SK-N-SH (cell line): ENCODE data around the gene IKZF2. TPM values are rescaled to one million over a fixed set of nuclear protein-coding genes. Genes with fewer than 3 reads are reported as not detected.

Experiments
- CTCF ChIA-PET: fragments of 300-600, 350-600 bp; formaldehyde crosslinking; extraction: SDS; loops from one replicate; lab custom pipeline; 2021; lab: Yijun Ruan, JAX
- POLR2A ChIA-PET: fragments of 350-600 bp; sonication (Branson Sonifier 250); formaldehyde crosslinking; extraction: SDS; loops from one replicate; lab custom pipeline; 2020; ENCODE audit warnings: antibody characterized with exemption, inconsistent platforms; lab: Yijun Ruan, JAX
- DNase-seq: peaks from one replicate; pipeline ENCODE4 v3.0.0; 2012
- H2AFZ ChIP-seq: fragments of 200-600 bp; sonication (generic); 2 replicates; pipeline ENCODE4 v1.8.1; 2016; ENCODE audit warnings: antibody characterized with exemption, mild to moderate bottlenecking, low read depth
- H3F3A ChIP-seq: fragments of 200-600 bp; sonication (generic); replicated peaks from 2 replicates; pipeline ENCODE3; 2016; ENCODE audit warnings: antibody characterized with exemption, mild to moderate bottlenecking; ENCODE audit not compliant: insufficient read depth
- H3K27ac ChIP-seq, 2 experiments: fragments of 200-500 bp in 1 of 2; fragments of 200-600 bp in 1 of 2; sonication (Bioruptor generic) in 1 of 2; sonication (generic), shearing (Covaris generic) in 1 of 2; 2 replicates each; pipeline versions ENCODE4 v1.5.1 to v1.6.1; 2014 to 2016; ENCODE audit warnings: low read depth in 2 of 2, inconsistent platforms in 1 of 2, low read length in 1 of 2, mild to moderate bottlenecking in 1 of 2, mixed read lengths in 1 of 2
- H3K27me3 ChIP-seq: fragments of 200-600 bp; sonication (generic), shearing (Covaris generic); 2 replicates; pipeline ENCODE4 v1.6.1; 2016; ENCODE audit warnings: mixed run types; ENCODE audit not compliant: insufficient read depth
- H3K36me3 ChIP-seq, 2 experiments: fragments of 200-500 bp in 1 of 2; fragments of 200-600 bp in 1 of 2; sonication (Bioruptor generic) in 1 of 2; sonication (generic) in 1 of 2; replicated peaks in 1 of 2; 2 replicates each; pipeline versions ENCODE3 to v1.5.1; 2014 to 2016; ENCODE audit warnings: low read length in 1 of 2, mild to moderate bottlenecking in 1 of 2; ENCODE audit not compliant: insufficient read depth in 2 of 2, control insufficient read depth in 1 of 2
- H3K4me1 ChIP-seq, 2 experiments: fragments of 200-500 bp in 1 of 2; fragments of 200-600 bp in 1 of 2; sonication (Bioruptor generic) in 1 of 2; sonication (generic), shearing (Covaris generic) in 1 of 2; 2 replicates each; pipeline versions ENCODE4 v1.5.1 to v1.6.1; 2014 to 2016; ENCODE audit warnings: low read depth in 1 of 2, low read length in 1 of 2, mixed run types in 1 of 2; ENCODE audit not compliant: insufficient read depth in 2 of 2, control insufficient read depth in 1 of 2
- H3K4me2 ChIP-seq: fragments of 200-600 bp; sonication (generic), shearing (Covaris generic); 2 replicates; pipeline ENCODE4 v1.6.1; 2017; ENCODE audit warnings: mixed run types
- H3K4me3 ChIP-seq, 2 experiments: fragments of 200-500 bp in 1 of 2; fragments of 200-600 bp in 1 of 2; sonication (Bioruptor generic) in 1 of 2; sonication (generic), shearing (Covaris generic) in 1 of 2; 2 replicates each; pipeline versions ENCODE4 v1.5.1 to v1.8.1; 2014 to 2016; ENCODE audit warnings: low read depth in 2 of 2, inconsistent platforms in 1 of 2, low read length in 1 of 2, mild to moderate bottlenecking in 1 of 2, mixed read lengths in 1 of 2, moderate library complexity in 1 of 2
- H3K79me2 ChIP-seq: fragments of 200-600 bp; sonication (generic); 2 replicates; pipeline ENCODE4 v1.8.1; 2017; ENCODE audit warnings: mild to moderate bottlenecking; ENCODE audit not compliant: insufficient read depth
- H3K9ac ChIP-seq: fragments of 200-600 bp; sonication (generic); 2 replicates; pipeline ENCODE4 v1.6.1; 2017; ENCODE audit warnings: mixed run types
- H3K9me2 ChIP-seq: fragments of 200-600 bp; sonication (generic); 2 replicates; pipeline ENCODE4 v1.6.1; 2017; ENCODE audit warnings: mixed run types
- H3K9me3 ChIP-seq: fragments of 200-600 bp; sonication (generic); 2 replicates; pipeline ENCODE4 v1.6.1; 2017; ENCODE audit warnings: mixed run types, mild to moderate bottlenecking, moderate library complexity
- H4K20me1 ChIP-seq: fragments of 200-600 bp; sonication (generic); 2 replicates; pipeline ENCODE4 v1.6.1; 2017; ENCODE audit warnings: mild to moderate bottlenecking, mixed run types; ENCODE audit not compliant: insufficient read depth
- EP300 ChIP-seq, 2 experiments: IDR thresholded peaks; 2 replicates each; pipeline versions ENCODE4 v1.4.0 to v1.6.1; 2012; ENCODE audit warnings: borderline replicate concordance in 1 of 2, low read depth in 1 of 2, low read length in 1 of 2
- FOSL2 ChIP-seq: IDR thresholded peaks from 2 replicates; pipeline ENCODE4 v1.4.0; 2012; ENCODE audit warnings: low read depth, mild to moderate bottlenecking, moderate library complexity, borderline replicate concordance
- FOXJ3 ChIP-seq: sonication (generic); formaldehyde crosslinking; IDR thresholded peaks from 2 replicates; pipeline ENCODE4 v1.5.1; 2020; ENCODE audit warnings: mild to moderate bottlenecking, missing genetic modification reagents
- GATA2 ChIP-seq: sonication (generic); formaldehyde crosslinking; IDR thresholded peaks from 2 replicates; pipeline ENCODE4 v1.5.0; 2020; ENCODE audit warnings: mild to moderate bottlenecking, missing genetic modification reagents
- MEF2A ChIP-seq: IDR thresholded peaks from 2 replicates; pipeline ENCODE4 v1.4.0; 2012; ENCODE audit warnings: low read depth, borderline replicate concordance
- MXI1 ChIP-seq: IDR thresholded peaks from 2 replicates; pipeline ENCODE4 v1.6.1; 2012; ENCODE audit warnings: mild to moderate bottlenecking, low read depth, low read length, improper control_type of control experiment
- NRF1 ChIP-seq: IDR thresholded peaks from 2 replicates; pipeline ENCODE4 v1.6.1; 2012; ENCODE audit warnings: low read depth, mild to moderate bottlenecking, low read length
- RAD21 ChIP-seq: IDR thresholded peaks from 2 replicates; pipeline ENCODE4 v1.6.1; 2012; ENCODE audit warnings: mild to moderate bottlenecking, low read length
- RXRA ChIP-seq: IDR thresholded peaks from 2 replicates; pipeline ENCODE4 v1.4.0; 2012; ENCODE audit warnings: low read depth, mild to moderate bottlenecking, borderline replicate concordance
- SIN3A ChIP-seq: IDR thresholded peaks from 2 replicates; pipeline ENCODE4 v1.6.1; 2012; ENCODE audit warnings: low read depth, mild to moderate bottlenecking, low read length, moderate library complexity, borderline replicate concordance
- TCF12 ChIP-seq: IDR thresholded peaks from 2 replicates; pipeline ENCODE4 v1.4.0; 2012
- WGBS: methylation state at CpG from one replicate; pipeline ENCODE4 v1.1.6; 2017; ENCODE audit warnings: low lambda C conversion rate; 5-methylcytosine and 5-hydroxymethylcytosine counted together
- polyA plus RNA-seq, 3 experiments: library from polyadenylated mRNA; depleted of rRNA; stranded (reverse); fragments of >200 nt; gene quantifications; 2 replicates each; pipeline ENCODE4 v1.2.3, GENCODE V29; 2012

Gene IKZF2
- polyA plus RNA-seq, 1 of the 3 experiments (the other 2 are of a cell fraction), result 1.3 TPM

DNA sequence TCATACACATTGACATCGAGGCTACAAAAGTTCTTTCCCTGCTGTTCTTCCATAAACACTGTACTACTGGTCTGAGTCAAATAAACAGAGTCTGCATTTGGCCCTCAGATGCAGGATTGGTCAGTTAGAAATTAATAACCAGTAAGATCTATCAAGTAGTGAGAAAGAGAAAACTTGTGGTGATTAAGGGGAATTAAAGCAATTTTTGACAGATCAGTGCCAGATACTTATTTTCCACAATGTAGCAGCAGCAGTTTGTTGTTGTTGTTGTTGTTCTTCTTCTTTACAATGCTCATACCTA, 85.0 kb downstream of the IKZF2 start:
- peak overlapping the region in 1 of 2 experiments; percentile 64; a peak in 1 of 4 replicates for H3K27ac ChIP-seq
- H3K4me3 ChIP-seq, result peak overlapping the region in 1 of 2 experiments; percentile 34; a peak in 2 of 4 replicates
- no peaks in the 10 kb centered on the region for H3K27me3 ChIP-seq
- H3K4me1 ChIP-seq, result peaks cover 11 to 43% of the 10 kb centered on the region in 2 experiments; a peak in 3 of 4 replicates
- WGBS, result 50% methylated on average over 1 of the region's 1 CpG
- ChIA-PET CTCF (no interaction called here), POLR2A (no interaction called here)
- H3K4me2 ChIP-seq, result peak overlapping the region; percentile 64
- H3F3A ChIP-seq, result no peaks in the 10 kb centered on the region
- no peak for DNase-seq
- peak overlapping the region; percentile 68 for H2AFZ ChIP-seq
- H3K9me3 ChIP-seq, result no peaks in the 10 kb centered on the region
- no peaks in the 10 kb centered on the region for H3K79me2 ChIP-seq
- no peak overlapping the region for H3K9ac ChIP-seq
- H3K9me2 ChIP-seq, result no peaks in the 10 kb centered on the region
- H3K36me3 ChIP-seq, result no peaks in the 10 kb centered on the region
- H4K20me1 ChIP-seq, result no peaks in the 10 kb centered on the region
- no peak for TF ChIP-seq SIN3A
- no peak for TF ChIP-seq MEF2A
- TF ChIP-seq FOSL2, result no peak
- TF ChIP-seq NRF1, result no peak
- no peak for TF ChIP-seq RXRA

DNA sequence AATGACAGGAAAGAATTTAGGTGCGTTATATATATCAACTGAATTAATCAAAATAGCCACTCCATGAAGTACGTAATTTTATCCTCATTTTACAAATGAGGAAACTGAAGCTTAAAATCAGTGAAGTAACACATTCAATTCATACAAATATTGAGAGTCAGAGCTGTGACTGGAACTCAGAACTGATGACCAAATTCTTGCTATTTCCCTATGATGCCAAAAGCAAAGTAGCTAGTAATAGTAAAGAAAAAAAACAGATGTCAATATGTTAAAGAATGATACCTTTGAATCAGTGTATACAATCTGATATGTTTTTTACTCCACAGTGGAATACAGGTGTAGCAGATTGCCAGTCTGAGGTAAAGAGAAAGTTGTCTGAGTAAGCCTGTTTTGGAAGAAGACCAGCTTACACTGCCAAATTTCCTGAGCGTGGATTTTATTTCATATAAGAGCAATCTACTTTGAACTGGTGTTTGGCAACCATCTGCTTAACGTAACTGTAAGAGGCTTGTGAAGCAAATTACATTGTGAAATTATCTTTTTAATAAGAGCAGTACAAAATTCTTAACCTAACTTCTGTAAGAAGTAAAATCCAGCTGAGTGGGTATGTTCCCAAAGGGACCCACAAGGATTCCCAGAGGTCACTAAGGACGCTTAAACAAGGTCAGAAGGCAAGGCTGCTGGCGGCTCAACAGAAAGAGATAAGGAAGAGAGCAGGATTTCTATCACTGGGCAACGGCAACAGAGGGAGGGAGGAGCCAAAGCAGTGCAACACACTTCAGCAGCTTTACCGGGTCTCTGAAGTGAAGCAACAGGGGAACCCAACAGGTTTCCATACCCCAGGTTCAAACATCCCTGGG, 85.6 kb downstream of the IKZF2 start:
- Histone ChIP-seq H3K4me2 (peak overlapping the region; percentile 64), H3K36me3 (no peaks in the 10 kb centered on the region), H3K9me2 (no peaks in the 10 kb centered on the region), H3K9me3 (no peaks in the 10 kb centered on the region), H3F3A (no peaks in the 10 kb centered on the region), H2AFZ (peak overlapping the region; percentile 68), H3K9ac (no peak overlapping the region), H3K4me1 (peaks cover 11 to 42% of the 10 kb centered on the region in 2 experiments; a peak in 3 of 4 replicates), H4K20me1 (no peaks in the 10 kb centered on the region), H3K27me3 (no peaks in the 10 kb centered on the region), H3K27ac (peak overlapping the region in 1 of 2 experiments; percentile 64; a peak in 2 of 4 replicates), H3K4me3 (peak overlapping the region in 1 of 2 experiments; percentile 34; a peak in 3 of 4 replicates), H3K79me2 (no peaks in the 10 kb centered on the region)
- CTCF ChIA-PET, result interaction anchor here (1.2 kb wide), 1 partner anchor 289 kb away, joined by 3 read pairs; no protein-coding TSS in a partner anchor
- POLR2A ChIA-PET, result no interaction called here
- peak; percentile 18; the same call in 1 of the 2 replicates for TF ChIP-seq TCF12
- peak; percentile 40 for TF ChIP-seq GATA2
- peak; percentile 12; the same call in 1 of the 2 replicates for TF ChIP-seq MXI1
- TF ChIP-seq RAD21, result 0 out of 2 replicates have a peak, but pooled peaks have one; percentile 5
- TF ChIP-seq FOXJ3 (CRISPR knock-in tag), result no peak
- TF ChIP-seq EP300 (IDR thresholded peaks at IDR 0.05; ENCODE audit: borderline replicate concordance in 1 of 2, low read depth in 1 of 2, low read length in 1 of 2), result 0 out of 4 replicates have a peak, but pooled peaks of 1 of the 2 experiments have one; percentile 10
- WGBS, result 29% methylated on average over 8 of the region's 8 CpGs
- DNase-seq, result peak; percentile 38

- Histone ChIP-seq H3F3A (no peaks in the 10 kb centered on the region), H3K4me1 (peaks cover 11 to 25% of the 10 kb centered on the region in 2 experiments; a peak in 3 of 4 replicates), H3K4me2 (no peak overlapping the region), H3K9me2 (no peaks in the 10 kb centered on the region), H3K79me2 (no peaks in the 10 kb centered on the region), H3K9ac (no peak overlapping the region), H3K27me3 (no peaks in the 10 kb centered on the region), H3K27ac (no peak overlapping the region), H3K36me3 (no peaks in the 10 kb centered on the region), H4K20me1 (no peaks in the 10 kb centered on the region), H3K9me3 (no peaks in the 10 kb centered on the region; the same call in 1 of the 2 replicates), H2AFZ (no peak overlapping the region), H3K4me3 (no peak overlapping the region)
- no peak for DNase-seq
- ChIA-PET POLR2A (no interaction called here), CTCF (no interaction called here)
- 95% methylated on average over 2 of the region's 2 CpGs for WGBS
- no peak for TF ChIP-seq MEF2A
These were observed 87.3 kb downstream of the IKZF2 start for GRCh38 chr2:213064099-213064498.
